ENCODE measurements around the gene LRRC59. TPM values are rescaled to one million over a fixed set of nuclear protein-coding genes. Genes with fewer than 3 reads are reported as not detected.

Gene LRRC59
- total and polyA plus RNA-seq, 2 of the 4 experiments (the other 2 are of a cell fraction): 139 to 233 TPM

- Histone ChIP-seq H3K56ac (ENCODE audit: extremely low read depth, insufficient read depth, low read length) (no peak overlapping the region), H3K79me1 (ENCODE audit: low read depth in 1 of 2, low read length in 2 of 2) (no peaks in the 10 kb centered on the region), H3K18ac (ENCODE audit: low read depth, low read length) (no peak overlapping the region), H3K23ac (ENCODE audit: low read depth, low read length) (no peak overlapping the region), H3K4me1 (ENCODE audit: control insufficient read depth, insufficient read depth, low read length) (no peaks in the 10 kb centered on the region), H3K27me3 (ENCODE audit: control insufficient read depth, insufficient read depth, low read length) (0 out of 2 replicates have a peak, but pooled peaks cover 2% of the 10 kb centered on the region), H2BK20ac (ENCODE audit: low read depth, low read length) (no peak overlapping the region), H3K4ac (ENCODE audit: low read depth, low read length) (no peak overlapping the region), H4K91ac (ENCODE audit: insufficient read depth, low read depth, low read length) (no peak overlapping the region), H3K4me2 (ENCODE audit: low read depth, low read length) (no peak overlapping the region), H4K8ac (ENCODE audit: low read depth in 2 of 2, low read length in 2 of 2) (no peak overlapping the region), H3K9me1 (ENCODE audit: insufficient read depth, low read length) (no peaks in the 10 kb centered on the region), H3K27ac (ENCODE audit: insufficient read depth, low read length) (no peak overlapping the region), H3K36me3 (ENCODE audit: control insufficient read depth, insufficient read depth, low read length) (no peaks in the 10 kb centered on the region), H2AFZ (replicated peaks; ENCODE audit: low read length, poor library complexity) (no peak overlapping the region), H3K14ac (replicated peaks; ENCODE audit: low read depth, low read length) (no peak overlapping the region), H4K20me1 (ENCODE audit: insufficient read depth, low read length) (no peaks in the 10 kb centered on the region), H2BK15ac (ENCODE audit: low read depth, low read length) (no peak overlapping the region), H2AK5ac (ENCODE audit: low read depth, low read length) (no peak overlapping the region), H2BK120ac (ENCODE audit: low read depth, low read length) (no peak overlapping the region), H3K9ac (ENCODE audit: low read depth, low read length) (no peak overlapping the region), H4K5ac (ENCODE audit: low read depth, low read length) (no peak overlapping the region), H2BK5ac (ENCODE audit: low read depth, low read length, poor library complexity, severe bottlenecking) (no peak overlapping the region), H3K9me3 (ENCODE audit: control insufficient read depth, insufficient read depth, low read length) (peaks cover 2% of the 10 kb centered on the region; the same call in 1 of the 2 replicates), H3K4me3 (ENCODE audit: insufficient read depth, low read depth, low read length) (no peak overlapping the region), H2AK9ac (replicated peaks; ENCODE audit: low read depth, low read length, poor library complexity) (no peak overlapping the region)
- ChIA-PET CTCF (no interaction called here), POLR2A (ENCODE audit: unreplicated experiment) (no interaction called here)
- no peak for DNase-seq
- in situ Hi-C loops (cut with MboI; ENCODE audit: low sequenced_read_pairs): no loop called here
- intact Hi-C loops (cut with micrococcal nuclease): no loop called here
- BruUV-seq (replicated peaks): no TSS peak
- ATAC-seq (ENCODE audit: low read depth): no peak
- no peak for TF ChIP-seq MAFK (IDR thresholded peaks at IDR 0.05; ENCODE audit: low read depth, low read length)
- TF ChIP-seq POLR2A (IDR thresholded peaks at IDR 0.05; ENCODE audit: low read depth, low read length): no peak
- no peak for TF ChIP-seq RFX5 (IDR thresholded peaks at IDR 0.05; ENCODE audit: low read depth, low read length)
- TF ChIP-seq, protein P1, sequence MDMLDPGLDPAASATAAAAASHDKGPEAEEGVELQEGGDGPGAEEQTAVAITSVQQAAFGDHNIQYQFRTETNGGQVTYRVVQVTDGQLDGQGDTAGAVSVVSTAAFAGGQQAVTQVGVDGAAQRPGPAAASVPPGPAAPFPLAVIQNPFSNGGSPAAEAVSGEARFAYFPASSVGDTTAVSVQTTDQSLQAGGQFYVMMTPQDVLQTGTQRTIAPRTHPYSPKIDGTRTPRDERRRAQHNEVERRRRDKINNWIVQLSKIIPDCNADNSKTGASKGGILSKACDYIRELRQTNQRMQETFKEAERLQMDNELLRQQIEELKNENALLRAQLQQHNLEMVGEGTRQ (IDR thresholded peaks at IDR 0.05; ENCODE audit: low read depth, low read length): no peak
- no peak for TF ChIP-seq NFE2L2 (IDR thresholded peaks at IDR 0.05; ENCODE audit: low read depth, low read length)
- no peak for TF ChIP-seq FOS (IDR thresholded peaks at IDR 0.05; ENCODE audit: low read depth, low read length)
- TF ChIP-seq SMC3 (IDR thresholded peaks at IDR 0.05; ENCODE audit: low read depth, low read length): no peak
- no peak for TF ChIP-seq ELK1 (IDR thresholded peaks at IDR 0.05; ENCODE audit: borderline replicate concordance, low read depth, low read length)
- TF ChIP-seq, protein P2, sequence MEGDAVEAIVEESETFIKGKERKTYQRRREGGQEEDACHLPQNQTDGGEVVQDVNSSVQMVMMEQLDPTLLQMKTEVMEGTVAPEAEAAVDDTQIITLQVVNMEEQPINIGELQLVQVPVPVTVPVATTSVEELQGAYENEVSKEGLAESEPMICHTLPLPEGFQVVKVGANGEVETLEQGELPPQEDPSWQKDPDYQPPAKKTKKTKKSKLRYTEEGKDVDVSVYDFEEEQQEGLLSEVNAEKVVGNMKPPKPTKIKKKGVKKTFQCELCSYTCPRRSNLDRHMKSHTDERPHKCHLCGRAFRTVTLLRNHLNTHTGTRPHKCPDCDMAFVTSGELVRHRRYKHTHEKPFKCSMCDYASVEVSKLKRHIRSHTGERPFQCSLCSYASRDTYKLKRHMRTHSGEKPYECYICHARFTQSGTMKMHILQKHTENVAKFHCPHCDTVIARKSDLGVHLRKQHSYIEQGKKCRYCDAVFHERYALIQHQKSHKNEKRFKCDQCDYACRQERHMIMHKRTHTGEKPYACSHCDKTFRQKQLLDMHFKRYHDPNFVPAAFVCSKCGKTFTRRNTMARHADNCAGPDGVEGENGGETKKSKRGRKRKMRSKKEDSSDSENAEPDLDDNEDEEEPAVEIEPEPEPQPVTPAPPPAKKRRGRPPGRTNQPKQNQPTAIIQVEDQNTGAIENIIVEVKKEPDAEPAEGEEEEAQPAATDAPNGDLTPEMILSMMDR (conservative IDR thresholded peaks at IDR 0.05; ENCODE audit: low read depth, low read length): no peak
- TF ChIP-seq CHD1 (IDR thresholded peaks at IDR 0.05; ENCODE audit: low read depth, low read length): no peak
- no peak for TF ChIP-seq MAZ (IDR thresholded peaks at IDR 0.05; ENCODE audit: borderline replicate concordance, low read depth, low read length)
- no peak for TF ChIP-seq RCOR1 (IDR thresholded peaks at IDR 0.05; ENCODE audit: insufficient replicate concordance, low read length)
- TF ChIP-seq BHLHE40 (IDR thresholded peaks at IDR 0.05; ENCODE audit: low read depth, low read length): no peak
- dilution Hi-C loops (cut with HindIII; ENCODE audit: low sequenced_read_pairs, unreplicated experiment): no loop called here
These were observed 57.9 kb downstream of the LRRC59 start for GRCh38 chr17:50339381-50339780.
